Spleen (tissue), 7 donors: Measurements from ENCODE around the gene SLC25A48.

Experiments used
- POLR2A ChIP-seq, 3 donors: fragments of 450-650 bp; IDR thresholded peaks; one replicate each; pipeline ENCODE4 v1.5.1; 2017; ENCODE audit warnings: antibody characterized with exemption in 3 of 3, mild to moderate bottlenecking in 1 of 3
- POLR2AphosphoS5 ChIP-seq, 3 donors: sonication (generic); formaldehyde crosslinking; IDR thresholded peaks; one replicate each; pipeline ENCODE4 v1.5.1; 2017; ENCODE audit warnings: antibody characterized with exemption in 3 of 3
- TF ChIP-seq, protein P1 (sequence below), 11 experiments: fragments of 200-600 bp in 7 of 11; fragments of 450-650 bp in 4 of 11; sonication (generic) in 4 of 11; IDR thresholded peaks in 8 of 11; conservative IDR thresholded peaks in 3 of 11; 1 replicate in 7 of 11; 2 replicates in 4 of 11; pipeline versions ENCODE4 v1.4.0 to v1.8.0; 2016 to 2021; ENCODE audit warnings: antibody characterized with exemption in 11 of 11, inconsistent platforms in 4 of 11, mild to moderate bottlenecking in 1 of 11
- donor health status: DM: no; HTN: no; CAD: no; lungs with moderate emphysema.
- donor health status: DM: no; HTN: no; CAD: no.
- donor health status: DM: no; HTN: no; CAD: no.

DNA sequence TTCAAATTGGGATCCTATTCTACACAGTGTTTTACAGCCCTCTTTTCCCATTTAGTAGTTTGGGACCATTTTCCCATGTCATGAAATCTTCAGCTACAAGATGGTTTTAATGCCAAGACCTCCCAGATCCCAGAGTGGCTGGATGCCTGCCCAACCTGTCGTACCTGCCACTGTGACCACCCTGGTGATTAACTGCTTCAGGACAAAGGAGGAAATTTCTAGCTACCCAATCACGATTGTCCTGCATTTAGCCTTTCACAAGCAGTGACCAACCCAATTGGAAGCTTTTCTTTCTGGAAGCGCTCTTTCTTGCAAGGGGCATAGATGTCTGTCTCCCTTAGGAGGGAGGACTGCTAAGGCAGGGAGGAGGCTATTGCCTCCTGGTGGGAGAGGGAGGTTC, 47.4 kb downstream of the SLC25A48 start:
- TF ChIP-seq, protein P1, sequence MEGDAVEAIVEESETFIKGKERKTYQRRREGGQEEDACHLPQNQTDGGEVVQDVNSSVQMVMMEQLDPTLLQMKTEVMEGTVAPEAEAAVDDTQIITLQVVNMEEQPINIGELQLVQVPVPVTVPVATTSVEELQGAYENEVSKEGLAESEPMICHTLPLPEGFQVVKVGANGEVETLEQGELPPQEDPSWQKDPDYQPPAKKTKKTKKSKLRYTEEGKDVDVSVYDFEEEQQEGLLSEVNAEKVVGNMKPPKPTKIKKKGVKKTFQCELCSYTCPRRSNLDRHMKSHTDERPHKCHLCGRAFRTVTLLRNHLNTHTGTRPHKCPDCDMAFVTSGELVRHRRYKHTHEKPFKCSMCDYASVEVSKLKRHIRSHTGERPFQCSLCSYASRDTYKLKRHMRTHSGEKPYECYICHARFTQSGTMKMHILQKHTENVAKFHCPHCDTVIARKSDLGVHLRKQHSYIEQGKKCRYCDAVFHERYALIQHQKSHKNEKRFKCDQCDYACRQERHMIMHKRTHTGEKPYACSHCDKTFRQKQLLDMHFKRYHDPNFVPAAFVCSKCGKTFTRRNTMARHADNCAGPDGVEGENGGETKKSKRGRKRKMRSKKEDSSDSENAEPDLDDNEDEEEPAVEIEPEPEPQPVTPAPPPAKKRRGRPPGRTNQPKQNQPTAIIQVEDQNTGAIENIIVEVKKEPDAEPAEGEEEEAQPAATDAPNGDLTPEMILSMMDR (IDR thresholded peaks at IDR 0.05 in 8 of 11, conservative IDR thresholded peaks at IDR 0.05 in 3 of 11) = no peak
- no peak for TF ChIP-seq POLR2A (IDR thresholded peaks at IDR 0.05)
- TF ChIP-seq POLR2AphosphoS5 (IDR thresholded peaks at IDR 0.05) = no peak
